GM19043 (cell line): Measurements from ENCODE around the gene SH2D1A.
"Not testable (repeated sequence)": the region's sequence is repeated elsewhere in the genome, so short reads cannot be mapped to it uniquely, and the experiment has no call there.

Experiments
- ATAC-seq: cut with Tn5 transposase; IDR thresholded peaks from one replicate; pipeline ENCODE4 v1.9.1; 2021; ENCODE audit warnings: low read depth; ENCODE audit not compliant: unreplicated experiment

SH2D1A gene

GRCh38 chrX:124348885-124349453 is 2.6 kb downstream of the SH2D1A start:
- no peak for ATAC-seq

- no peak for ATAC-seq
Observed at GRCh38 chrX:124354648-124355047, 8.3 kb downstream of the SH2D1A start.

GRCh38 chrX:124358800-124359383 is 12.5 kb downstream of the SH2D1A start:
- peak; percentile 58 for ATAC-seq

- ATAC-seq, result no peak
Observed at GRCh38 chrX:124362072-124362471, 15.7 kb downstream of the SH2D1A start.

- no peak for ATAC-seq
Observed at GRCh38 chrX:124362761-124363160, 16.4 kb downstream of the SH2D1A start.

- no peak for ATAC-seq
Observed at GRCh38 chrX:124369722-124370121, 23.4 kb downstream of the SH2D1A start.

GRCh38 chrX:124373348-124373747 is 27.0 kb downstream of the SH2D1A start:
- ATAC-seq, result no peak

- ATAC-seq, result no peak
Observed at GRCh38 chrX:124378643-124379042, 32.3 kb downstream of the SH2D1A start.

GRCh38 chrX:124383354-124383753 is 37.0 kb downstream of the SH2D1A start:
- no peak for ATAC-seq

GRCh38 chrX:124386401-124386800 is 40.0 kb downstream of the SH2D1A start:
- ATAC-seq, result no peak

GRCh38 chrX:124388562-124388961 is 42.2 kb downstream of the SH2D1A start:
- no peak for ATAC-seq

- ATAC-seq, result no peak
Observed at GRCh38 chrX:124392794-124393193, 46.4 kb downstream of the SH2D1A start.

GRCh38 chrX:124393238-124393637 is 46.9 kb downstream of the SH2D1A start:
- ATAC-seq, result no peak

GRCh38 chrX:124393659-124394058 is 47.3 kb downstream of the SH2D1A start:
- no peak for ATAC-seq

- ATAC-seq, result no peak
Observed at GRCh38 chrX:124395145-124395880, 49.0 kb downstream of the SH2D1A start.

- no peak for ATAC-seq
Observed at GRCh38 chrX:124401696-124402095, 55.3 kb downstream of the SH2D1A start.

- ATAC-seq, result no peak
Observed at GRCh38 chrX:124405868-124406267, 59.5 kb downstream of the SH2D1A start.

- peak; percentile 96 for ATAC-seq
Observed at GRCh38 chrX:124406294-124407014, 60.1 kb downstream of the SH2D1A start.

- ATAC-seq, result no peak
Observed at GRCh38 chrX:124407226-124407625, 60.9 kb downstream of the SH2D1A start.

- not testable (repeated sequence) for ATAC-seq
Observed at GRCh38 chrX:124408380-124408779, 62.0 kb downstream of the SH2D1A start.

GRCh38 chrX:124413244-124413643 is 66.9 kb downstream of the SH2D1A start:
- ATAC-seq, result no peak
